ENCODE measurements around the gene GPR3. TPM values are rescaled to one million over a fixed set of nuclear protein-coding genes. Genes with fewer than 3 reads are reported as not detected.

GPR3 gene
- total and polyA plus RNA-seq, 2 of the 13 experiments (the other 11 are each of a cell fraction or from before 2014, with no cell fraction given): 1.00 to 2.6 TPM

DNA sequence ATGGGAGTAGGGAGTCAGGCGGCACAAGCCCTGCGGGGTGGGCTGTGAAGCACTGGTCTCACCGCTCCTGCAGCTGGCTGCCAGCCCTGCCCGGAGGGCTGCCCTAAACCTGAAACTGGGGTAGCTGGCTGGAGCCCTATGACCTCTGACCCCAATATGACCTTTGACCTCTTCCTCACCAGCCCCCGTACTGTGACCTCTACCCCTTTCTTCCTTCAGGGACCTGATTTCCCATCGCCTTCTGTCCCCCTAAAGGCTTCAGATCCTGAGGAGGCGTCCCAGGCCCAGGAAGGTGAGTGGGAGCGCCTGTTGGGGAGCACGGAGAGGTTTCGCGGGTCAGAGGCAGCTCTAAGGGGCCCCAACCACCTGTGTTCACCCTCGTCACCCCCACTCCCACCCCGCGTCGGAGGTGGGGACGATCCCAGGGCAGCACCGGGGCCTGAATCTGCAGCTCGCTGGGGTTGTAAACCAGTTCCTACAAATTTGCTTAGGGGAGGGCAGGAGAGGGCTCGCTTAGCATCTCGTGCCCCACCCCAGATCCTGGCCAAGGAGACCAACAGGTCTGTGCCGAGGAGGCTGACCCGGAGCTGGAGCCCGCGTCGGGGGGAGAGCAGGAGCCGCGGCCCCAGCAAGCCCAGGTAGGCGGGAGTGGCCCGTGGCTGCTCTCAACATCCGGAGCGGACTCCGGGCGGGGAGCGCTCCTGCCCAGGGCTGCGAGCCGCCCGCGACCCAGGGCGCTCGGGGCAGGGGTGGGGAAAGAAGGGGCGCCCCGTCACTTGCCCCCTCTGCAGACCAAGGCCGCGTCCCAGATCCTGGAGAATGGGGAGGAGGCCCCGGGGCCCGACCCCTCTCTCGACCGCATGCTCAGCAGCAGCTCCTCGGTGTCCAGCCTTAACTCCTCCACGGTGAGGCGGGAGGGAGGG lies 43.3 kb upstream of the GPR3 start (continued):
- no peak for TF ChIP-seq MLXIP (CRISPR knock-in tag; IDR thresholded peaks at IDR 0.05; ENCODE audit: borderline replicate concordance)
- no peak for TF ChIP-seq ZNF260 (CRISPR knock-in tag; IDR thresholded peaks at IDR 0.05; ENCODE audit: borderline replicate concordance, low read depth)
- no peak for TF ChIP-seq ATF7 (IDR thresholded peaks at IDR 0.05)
- 0 out of 2 replicates have a peak, but pooled peaks have one; percentile 17 for TF ChIP-seq ATF7 (CRISPR knock-in tag; IDR thresholded peaks at IDR 0.05)
- 0 out of 2 replicates have a peak, but pooled peaks have one; percentile 54 for TF ChIP-seq AKAP8 (CRISPR knock-in tag; IDR thresholded peaks at IDR 0.05)
- TF ChIP-seq, protein P1, sequence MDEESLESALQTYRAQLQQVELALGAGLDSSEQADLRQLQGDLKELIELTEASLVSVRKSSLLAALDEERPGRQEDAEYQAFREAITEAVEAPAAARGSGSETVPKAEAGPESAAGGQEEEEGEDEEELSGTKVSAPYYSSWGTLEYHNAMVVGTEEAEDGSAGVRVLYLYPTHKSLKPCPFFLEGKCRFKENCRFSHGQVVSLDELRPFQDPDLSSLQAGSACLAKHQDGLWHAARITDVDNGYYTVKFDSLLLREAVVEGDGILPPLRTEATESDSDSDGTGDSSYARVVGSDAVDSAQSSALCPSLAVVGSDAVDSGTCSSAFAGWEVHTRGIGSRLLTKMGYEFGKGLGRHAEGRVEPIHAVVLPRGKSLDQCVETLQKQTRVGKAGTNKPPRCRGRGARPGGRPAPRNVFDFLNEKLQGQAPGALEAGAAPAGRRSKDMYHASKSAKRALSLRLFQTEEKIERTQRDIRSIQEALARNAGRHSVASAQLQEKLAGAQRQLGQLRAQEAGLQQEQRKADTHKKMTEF (CRISPR knock-in tag; IDR thresholded peaks at IDR 0.05): 0 out of 2 replicates have a peak, but pooled peaks have one; percentile 43
- TF ChIP-seq NR2F6 (IDR thresholded peaks at IDR 0.05): peak; percentile 92
- TF ChIP-seq NR2F6 (CRISPR knock-in tag; IDR thresholded peaks at IDR 0.05): peak; percentile 72
- TF ChIP-seq ZFY (CRISPR knock-in tag; IDR thresholded peaks at IDR 0.05): 0 out of 2 replicates have a peak, but pooled peaks have one; percentile 25
- TF ChIP-seq KDM3A (CRISPR knock-in tag; IDR thresholded peaks at IDR 0.05; ENCODE audit: low read depth): no peak
- TF ChIP-seq PHF8 (CRISPR knock-in tag; IDR thresholded peaks at IDR 0.05): peak; percentile 36; the same call in 1 of the 2 replicates
- TF ChIP-seq CSRNP2 (CRISPR knock-in tag; conservative IDR thresholded peaks at IDR 0.05; ENCODE audit: low read depth): no peak
- TF ChIP-seq ZFX (CRISPR knock-in tag; IDR thresholded peaks at IDR 0.05; ENCODE audit: low read depth): peak; percentile 45; the same call in 1 of the 2 replicates
- TF ChIP-seq AGO1 (IDR thresholded peaks at IDR 0.05; ENCODE audit: low read depth, low read length, poor library complexity, severe bottlenecking): peak; percentile 67
- TF ChIP-seq ZNF713 (CRISPR knock-in tag; IDR thresholded peaks at IDR 0.05): no peak
- peak; percentile 40; the same call in 1 of the 2 replicates for TF ChIP-seq POLR2G (IDR thresholded peaks at IDR 0.05; ENCODE audit: low read depth, low read length)
- TF ChIP-seq CAMTA2 (CRISPR knock-in tag; IDR thresholded peaks at IDR 0.05; ENCODE audit: borderline replicate concordance): 0 out of 2 replicates have a peak, but pooled peaks have one; percentile 24
- TF ChIP-seq, protein P2, sequence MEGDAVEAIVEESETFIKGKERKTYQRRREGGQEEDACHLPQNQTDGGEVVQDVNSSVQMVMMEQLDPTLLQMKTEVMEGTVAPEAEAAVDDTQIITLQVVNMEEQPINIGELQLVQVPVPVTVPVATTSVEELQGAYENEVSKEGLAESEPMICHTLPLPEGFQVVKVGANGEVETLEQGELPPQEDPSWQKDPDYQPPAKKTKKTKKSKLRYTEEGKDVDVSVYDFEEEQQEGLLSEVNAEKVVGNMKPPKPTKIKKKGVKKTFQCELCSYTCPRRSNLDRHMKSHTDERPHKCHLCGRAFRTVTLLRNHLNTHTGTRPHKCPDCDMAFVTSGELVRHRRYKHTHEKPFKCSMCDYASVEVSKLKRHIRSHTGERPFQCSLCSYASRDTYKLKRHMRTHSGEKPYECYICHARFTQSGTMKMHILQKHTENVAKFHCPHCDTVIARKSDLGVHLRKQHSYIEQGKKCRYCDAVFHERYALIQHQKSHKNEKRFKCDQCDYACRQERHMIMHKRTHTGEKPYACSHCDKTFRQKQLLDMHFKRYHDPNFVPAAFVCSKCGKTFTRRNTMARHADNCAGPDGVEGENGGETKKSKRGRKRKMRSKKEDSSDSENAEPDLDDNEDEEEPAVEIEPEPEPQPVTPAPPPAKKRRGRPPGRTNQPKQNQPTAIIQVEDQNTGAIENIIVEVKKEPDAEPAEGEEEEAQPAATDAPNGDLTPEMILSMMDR (CRISPR knock-in tag; IDR thresholded peaks at IDR 0.05): no peak
- TF ChIP-seq NCOR1 (IDR thresholded peaks at IDR 0.05; ENCODE audit: borderline replicate concordance, low read length): no peak
- TF ChIP-seq TGIF2 (CRISPR knock-in tag; IDR thresholded peaks at IDR 0.05): no peak
